SK-N-MC (cell line): Measurements from ENCODE around the gene PTPN9.

Experiments
- DNase-seq: peaks from one replicate; pipeline ENCODE4 v3.0.0-alpha.2; 2011; ENCODE audit warnings: low read depth, low spot score
- H3K27ac ChIP-seq: fragments of 200-600 bp; sonication (generic); 2 replicates; pipeline ENCODE4 v1.5.1; 2016; ENCODE audit warnings: mixed run types
- H3K36me3 ChIP-seq: fragments of 200-600 bp; sonication (generic); 2 replicates; pipeline ENCODE4 v1.6.1; 2017; ENCODE audit warnings: antibody characterized with exemption, low read length, mixed read lengths; ENCODE audit not compliant: insufficient read depth
- H3K4me3 ChIP-seq: fragments of 200-600 bp; sonication (generic); 2 replicates; pipeline ENCODE4 v1.5.1; 2016
- H3K9ac ChIP-seq: fragments of 200-600 bp; sonication (generic); 2 replicates; pipeline ENCODE4 v1.8.0; 2017; ENCODE audit warnings: mixed run types, mixed read lengths; ENCODE audit not compliant: insufficient read length
- H3K9me3 ChIP-seq: fragments of 200-600 bp; sonication (generic); 2 replicates; pipeline ENCODE4 v1.6.1; 2017; ENCODE audit warnings: low read depth, mild to moderate bottlenecking, antibody characterized with exemption, low read length, moderate library complexity, mixed read lengths
- EZH2 ChIP-seq: fragments of 200-600 bp; sonication (generic); IDR thresholded peaks from one replicate; pipeline ENCODE4 v1.6.1; 2017; ENCODE audit warnings: antibody characterized with exemption
- FOXP2 ChIP-seq: optimal IDR thresholded peaks from 2 replicates; pipeline ENCODE3; 2011; ENCODE audit warnings: mild to moderate bottlenecking, moderate library complexity; ENCODE audit not compliant: insufficient read depth; ENCODE audit errors: extremely low read length, control extremely low read depth
- POLR2AphosphoS5 ChIP-seq: IDR thresholded peaks from 2 replicates; pipeline ENCODE4 v1.6.1; 2012; ENCODE audit warnings: mild to moderate bottlenecking, low read depth, low read length, borderline replicate concordance

Gene PTPN9

GRCh38 chr15:75578948-75579920 lies at the start of gene PTPN9:
PTPN9 (minus strand) TSS chr15:75579315; CDS start chr15:75578776, 539 bp downstream.
- peak within 1 kb of the TSS; percentile 84 for H3K27ac ChIP-seq
- no peak for DNase-seq
- peak within 1 kb of the TSS; percentile 97 for H3K9ac ChIP-seq
- TF ChIP-seq POLR2AphosphoS5: peak; percentile 61
- no peak for TF ChIP-seq FOXP2
- no peaks in the 10 kb centered on the region for H3K36me3 ChIP-seq
- no peaks in the 10 kb centered on the region for H3K9me3 ChIP-seq
- peak within 1 kb of the TSS; percentile 85 for H3K4me3 ChIP-seq

- Histone ChIP-seq H3K9ac (peak within 1 kb of the TSS; percentile 94), H3K36me3 (no peaks in the 10 kb centered on the region), H3K4me3 (peak within 1 kb of the TSS; percentile 94), H3K9me3 (no peaks in the 10 kb centered on the region), H3K27ac (peak within 1 kb of the TSS; percentile 92)
- TF ChIP-seq POLR2AphosphoS5 (peak; percentile 94), FOXP2 (no peak), EZH2 (no peak)
- peak; percentile 58 for DNase-seq
These were observed 46.6 kb upstream of the PTPN9 start, which contains the start of gene SNUPN for GRCh38 chr15:75625542-75626347. SNUPN (minus strand) TSS chr15:75625725; CDS start chr15:75621051, 4,674 bp downstream.

DNA sequence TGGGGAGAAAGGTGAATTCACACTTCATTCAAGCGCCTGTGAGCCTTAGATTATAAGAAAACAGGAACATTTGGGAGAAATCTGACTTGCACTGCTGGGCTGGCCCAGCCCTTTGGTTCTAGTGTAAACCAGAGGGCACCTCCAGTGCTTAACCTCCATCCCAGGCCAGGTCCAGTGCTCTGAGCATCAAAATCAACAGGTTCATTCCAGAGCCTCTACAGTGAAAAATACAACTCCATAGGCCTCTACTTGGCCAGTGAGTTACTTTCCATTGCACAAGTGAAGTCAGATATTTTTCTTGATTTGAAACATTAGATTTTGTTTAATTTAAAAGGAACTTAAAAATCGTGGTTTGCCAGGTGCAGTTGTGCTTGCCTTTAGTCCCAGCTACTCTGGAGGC lies 43.4 kb upstream of the PTPN9 start:
- Histone ChIP-seq H3K36me3 (peaks cover 22% of the 10 kb centered on the region), H3K27ac (peak overlapping the region; percentile 74), H3K4me3 (no peak overlapping the region), H3K9ac (no peak overlapping the region), H3K9me3 (no peaks in the 10 kb centered on the region)
- DNase-seq: no peak
- TF ChIP-seq POLR2AphosphoS5 (no peak), EZH2 (no peak), FOXP2 (no peak)

GRCh38 chr15:75620841-75621391 lies 41.8 kb upstream of the PTPN9 start:
- DNase-seq: no peak
- Histone ChIP-seq H3K27ac (peak overlapping the region; percentile 97), H3K9ac (peak overlapping the region; percentile 41), H3K4me3 (peak overlapping the region; percentile 67), H3K9me3 (no peaks in the 10 kb centered on the region), H3K36me3 (peaks cover 38% of the 10 kb centered on the region)
- TF ChIP-seq POLR2AphosphoS5 (no peak), EZH2 (no peak), FOXP2 (no peak)

- Histone ChIP-seq H3K4me3 (peak overlapping the region; percentile 67), H3K9me3 (no peaks in the 10 kb centered on the region), H3K36me3 (peaks cover 45% of the 10 kb centered on the region), H3K27ac (peak overlapping the region; percentile 97), H3K9ac (peak overlapping the region; percentile 41)
- no peak for DNase-seq
- no peak for TF ChIP-seq FOXP2
- TF ChIP-seq EZH2: no peak
- TF ChIP-seq POLR2AphosphoS5: no peak
These were observed 41.1 kb upstream of the PTPN9 start for GRCh38 chr15:75620058-75620820.

DNA sequence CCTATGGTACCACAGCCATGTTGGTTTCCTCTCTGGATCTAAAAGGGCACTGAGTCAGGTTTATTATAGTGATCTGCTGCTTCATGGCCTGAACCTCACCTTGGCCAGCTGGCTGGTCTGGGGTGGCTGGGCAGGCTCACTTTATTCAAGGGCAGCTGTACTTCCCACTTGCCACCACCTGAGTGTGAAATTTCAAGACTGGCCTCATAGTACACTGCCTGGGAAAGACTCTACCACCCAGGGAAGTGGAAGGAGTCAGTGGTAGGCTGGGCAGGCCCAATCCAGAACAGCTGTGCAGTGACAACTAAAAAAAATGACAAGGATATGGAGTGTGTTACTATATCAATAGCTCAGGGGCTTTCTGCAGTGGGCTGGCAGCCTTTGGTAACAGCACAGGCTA lies 37.7 kb upstream of the PTPN9 start:
- no peak for TF ChIP-seq FOXP2
- TF ChIP-seq POLR2AphosphoS5: no peak
- no peak for TF ChIP-seq EZH2
- no peak overlapping the region for H3K4me3 ChIP-seq
- peaks cover 74% of the 10 kb centered on the region for H3K36me3 ChIP-seq
- no peaks in the 10 kb centered on the region for H3K9me3 ChIP-seq
- no peak overlapping the region for H3K9ac ChIP-seq
- no peak overlapping the region for H3K27ac ChIP-seq
- no peak for DNase-seq
